HT-29 (cell line): ENCODE results near the gene CELF2. TPM values are rescaled to one million over a fixed set of nuclear protein-coding genes. Genes with fewer than 3 reads are reported as not detected.
"Not testable (repeated sequence)": the region's sequence is repeated elsewhere in the genome, so short reads cannot be mapped to it uniquely, and the experiment has no call there.

Experiments
- DNase-seq: peaks from one replicate; pipeline ENCODE4 v3.0.0-alpha.2; 2015; ENCODE audit warnings: low spot score
- total RNA-seq: library from RNA; depleted of rRNA; stranded (reverse); fragments of >200 nt; shearing (Covaris generic); gene quantifications from 2 replicates; pipeline ENCODE4 v1.2.3, GENCODE V29; 2014

CELF2 gene
- total RNA-seq, 1 experiment from 2014 or later, result not detected

- DNase-seq, result no peak
Observed at GRCh38 chr10:11096422-11096821, 78.8 kb downstream of the CELF2 start.

GRCh38 chr10:11097686-11098085 lies 80.0 kb downstream of the CELF2 start:
- no peak for DNase-seq

- no peak for DNase-seq
Observed at GRCh38 chr10:11098666-11099065, 81.0 kb downstream of the CELF2 start.

GRCh38 chr10:11104772-11105675 lies 87.4 kb downstream of the CELF2 start:
- DNase-seq, result no peak

GRCh38 chr10:11105676-11106004 lies 88.0 kb downstream of the CELF2 start:
- DNase-seq, result no peak

GRCh38 chr10:11106621-11107374 lies 89.1 kb downstream of the CELF2 start:
- no peak for DNase-seq

GRCh38 chr10:11107948-11108347 lies 90.3 kb downstream of the CELF2 start:
- no peak for DNase-seq

- DNase-seq, result no peak
Observed at GRCh38 chr10:11108356-11108755, 90.7 kb downstream of the CELF2 start.

- no peak for DNase-seq
Observed at GRCh38 chr10:11109590-11109989, 91.9 kb downstream of the CELF2 start.

- DNase-seq, result no peak
Observed at GRCh38 chr10:11110539-11110938, 92.9 kb downstream of the CELF2 start.

- DNase-seq, result no peak
Observed at GRCh38 chr10:11111490-11111889, 93.8 kb downstream of the CELF2 start.

- no peak for DNase-seq
Observed at GRCh38 chr10:11112718-11113117, 95.0 kb downstream of the CELF2 start.

- peak; percentile 42 for DNase-seq
Observed at GRCh38 chr10:11113156-11113555, 95.5 kb downstream of the CELF2 start.

- no peak for DNase-seq
Observed at GRCh38 chr10:11114269-11114668, 96.6 kb downstream of the CELF2 start.

- DNase-seq, result no peak
Observed at GRCh38 chr10:11115337-11115736, 97.7 kb downstream of the CELF2 start.

- no peak for DNase-seq
Observed at GRCh38 chr10:11116361-11116760, 98.7 kb downstream of the CELF2 start.

- DNase-seq, result no peak
Observed at GRCh38 chr10:11116817-11117216, 99.1 kb downstream of the CELF2 start.

- DNase-seq, result no peak
Observed at GRCh38 chr10:11118686-11119085, 101.0 kb downstream of the CELF2 start.

- DNase-seq, result no peak
Observed at GRCh38 chr10:11119843-11120242, 102.2 kb downstream of the CELF2 start.

GRCh38 chr10:11120711-11121110 lies 103.0 kb downstream of the CELF2 start:
- no peak for DNase-seq

GRCh38 chr10:11123892-11124291 lies 106.2 kb downstream of the CELF2 start:
- DNase-seq, result not testable (repeated sequence)

GRCh38 chr10:11125004-11125403 lies 107.3 kb downstream of the CELF2 start:
- DNase-seq, result no peak

GRCh38 chr10:11127017-11127416 lies 109.3 kb downstream of the CELF2 start:
- DNase-seq, result not testable (repeated sequence)
